ENCODE data around the gene KRTAP10-11. TPM values are rescaled to one million over a fixed set of nuclear protein-coding genes. Genes with fewer than 3 reads are reported as not detected.

Gene KRTAP10-11
- total RNA-seq, 2 experiments from 2014 or later: not detected

GRCh38 chr21:44623575-44623974, 22.6 kb upstream of the KRTAP10-11 start:
- peaks cover 7% of the 10 kb centered on the region for H3K4me1 ChIP-seq (ENCODE audit: insufficient read depth, low read length, poor library complexity, severe bottlenecking)
- no peaks in the 10 kb centered on the region for H3K36me3 ChIP-seq (ENCODE audit: insufficient read depth, low read length)
- intact Hi-C loops (cut with micrococcal nuclease; ENCODE audit: unreplicated experiment): no loop called here
- no TSS peak for BruUV-seq (replicated peaks)
- peaks cover 26% of the 10 kb centered on the region for H3K9me3 ChIP-seq (ENCODE audit: low read length)
- no peak overlapping the region for H3K27ac ChIP-seq (ENCODE audit: low read depth, low read length, poor library complexity, severe bottlenecking)
- ChIA-PET POLR2A (no interaction called here), CTCF (ENCODE audit: unreplicated experiment) (no interaction called here)
- TF ChIP-seq CTCF (conservative IDR thresholded peaks at IDR 0.05; ENCODE audit: low read length): no peak
- TF ChIP-seq EZH2phosphoT487 (IDR thresholded peaks at IDR 0.05; ENCODE audit: borderline replicate concordance, low read depth, low read length): no peak
- H3K79me2 ChIP-seq (ENCODE audit: insufficient read depth, low read depth, low read length): no peaks in the 10 kb centered on the region
- no peak for DNase-seq (ENCODE audit: low spot score)
- no peaks in the 10 kb centered on the region for H3K9me2 ChIP-seq (ENCODE audit: insufficient read depth, low read length)
- H3K4me2 ChIP-seq (ENCODE audit: low read length): no peak overlapping the region
- H2AFZ ChIP-seq (ENCODE audit: low read length): no peak overlapping the region
- no peak overlapping the region for H3K4me3 ChIP-seq (ENCODE audit: low read depth, low read length, poor library complexity, severe bottlenecking)
- no peaks in the 10 kb centered on the region for H4K20me1 ChIP-seq (ENCODE audit: insufficient read depth, low read length)

- H3K9me2 ChIP-seq (ENCODE audit: insufficient read depth, low read length): no peaks in the 10 kb centered on the region
- no peak overlapping the region for H3K4me2 ChIP-seq (ENCODE audit: low read length)
- TF ChIP-seq EZH2phosphoT487 (IDR thresholded peaks at IDR 0.05; ENCODE audit: borderline replicate concordance, low read depth, low read length): no peak
- no peak for TF ChIP-seq CTCF (conservative IDR thresholded peaks at IDR 0.05; ENCODE audit: low read length)
- BruUV-seq (replicated peaks): no TSS peak
- H3K27ac ChIP-seq (ENCODE audit: low read depth, low read length, poor library complexity, severe bottlenecking): no peak overlapping the region
- DNase-seq (ENCODE audit: low spot score): no peak
- ChIA-PET CTCF (ENCODE audit: unreplicated experiment) (no interaction called here), POLR2A (no interaction called here)
- intact Hi-C loops (cut with micrococcal nuclease; ENCODE audit: unreplicated experiment): no loop called here
- H3K36me3 ChIP-seq (ENCODE audit: insufficient read depth, low read length): no peaks in the 10 kb centered on the region
- H3K4me3 ChIP-seq (ENCODE audit: low read depth, low read length, poor library complexity, severe bottlenecking): no peak overlapping the region
- H3K79me2 ChIP-seq (ENCODE audit: insufficient read depth, low read depth, low read length): no peaks in the 10 kb centered on the region
- no peaks in the 10 kb centered on the region for H4K20me1 ChIP-seq (ENCODE audit: insufficient read depth, low read length)
- peaks cover 13% of the 10 kb centered on the region for H3K9me3 ChIP-seq (ENCODE audit: low read length)
- H2AFZ ChIP-seq (ENCODE audit: low read length): no peak overlapping the region
- H3K4me1 ChIP-seq (ENCODE audit: insufficient read depth, low read length, poor library complexity, severe bottlenecking): no peaks in the 10 kb centered on the region
Measured at GRCh38 chr21:44625756-44626155, 20.5 kb upstream of the KRTAP10-11 start.

GRCh38 chr21:44626262-44626661, 20.0 kb upstream of the KRTAP10-11 start:
- Histone ChIP-seq H2AFZ (ENCODE audit: low read length) (no peak overlapping the region), H3K9me3 (ENCODE audit: low read length) (peaks cover 13% of the 10 kb centered on the region), H3K4me1 (ENCODE audit: insufficient read depth, low read length, poor library complexity, severe bottlenecking) (no peaks in the 10 kb centered on the region), H3K79me2 (ENCODE audit: insufficient read depth, low read depth, low read length) (no peaks in the 10 kb centered on the region), H3K4me2 (ENCODE audit: low read length) (no peak overlapping the region), H4K20me1 (ENCODE audit: insufficient read depth, low read length) (no peaks in the 10 kb centered on the region), H3K9me2 (ENCODE audit: insufficient read depth, low read length) (no peaks in the 10 kb centered on the region), H3K27ac (ENCODE audit: low read depth, low read length, poor library complexity, severe bottlenecking) (no peak overlapping the region), H3K4me3 (ENCODE audit: low read depth, low read length, poor library complexity, severe bottlenecking) (no peak overlapping the region), H3K36me3 (ENCODE audit: insufficient read depth, low read length) (no peaks in the 10 kb centered on the region)
- intact Hi-C loops (cut with micrococcal nuclease; ENCODE audit: unreplicated experiment): no loop called here
- POLR2A ChIA-PET: no interaction called here
- no peak for DNase-seq (ENCODE audit: low spot score)
- no TSS peak for BruUV-seq (replicated peaks)
- TF ChIP-seq EZH2phosphoT487 (IDR thresholded peaks at IDR 0.05; ENCODE audit: borderline replicate concordance, low read depth, low read length) (no peak), CTCF (conservative IDR thresholded peaks at IDR 0.05; ENCODE audit: low read length) (no peak)
- CTCF ChIA-PET (ENCODE audit: unreplicated experiment): no interaction called here
